ENCODE results near the gene ADCY5.

ADCY5 gene

GRCh38 chr3:123297627-123297899 is 151.3 kb downstream of the ADCY5 start:
- in situ Hi-C loops (cut with HindIII; ENCODE audit: low sequenced_read_pairs) = no loop called here
- TF ChIP-seq CTCF (IDR thresholded peaks at IDR 0.05; ENCODE audit: low read depth, low read length, missing control alignments) = no peak
- no peak overlapping the region for H3K4me3 ChIP-seq (ENCODE audit: low read depth, low read length)
- DNase-seq (ENCODE audit: low read depth) = no peak

- DNase-seq (ENCODE audit: low read depth) = no peak
- TF ChIP-seq CTCF (IDR thresholded peaks at IDR 0.05; ENCODE audit: low read depth, low read length, missing control alignments) = no peak
- H3K4me3 ChIP-seq (ENCODE audit: low read depth, low read length) = no peak overlapping the region
- in situ Hi-C loops (cut with HindIII; ENCODE audit: low sequenced_read_pairs) = no loop called here
Measured at GRCh38 chr3:123296836-123297626, 151.9 kb downstream of the ADCY5 start.

GRCh38 chr3:123296261-123296660 is 152.6 kb downstream of the ADCY5 start:
- in situ Hi-C loops (cut with HindIII; ENCODE audit: low sequenced_read_pairs) = no loop called here
- no peak for DNase-seq (ENCODE audit: low read depth)
- no peak for TF ChIP-seq CTCF (IDR thresholded peaks at IDR 0.05; ENCODE audit: low read depth, low read length, missing control alignments)
- H3K4me3 ChIP-seq (ENCODE audit: low read depth, low read length) = no peak overlapping the region

GRCh38 chr3:123295901-123296250 is 153.0 kb downstream of the ADCY5 start:
- DNase-seq (ENCODE audit: low read depth) = no peak
- no peak overlapping the region for H3K4me3 ChIP-seq (ENCODE audit: low read depth, low read length)
- in situ Hi-C loops (cut with HindIII; ENCODE audit: low sequenced_read_pairs) = no loop called here
- no peak for TF ChIP-seq CTCF (IDR thresholded peaks at IDR 0.05; ENCODE audit: low read depth, low read length, missing control alignments)

GRCh38 chr3:123295171-123295900 is 153.6 kb downstream of the ADCY5 start:
- DNase-seq (ENCODE audit: low read depth) = no peak
- H3K4me3 ChIP-seq (ENCODE audit: low read depth, low read length) = no peak overlapping the region
- TF ChIP-seq CTCF (IDR thresholded peaks at IDR 0.05; ENCODE audit: low read depth, low read length, missing control alignments) = no peak
- in situ Hi-C loops (cut with HindIII; ENCODE audit: low sequenced_read_pairs) = no loop called here

- no peak overlapping the region for H3K4me3 ChIP-seq (ENCODE audit: low read depth, low read length)
- no peak for TF ChIP-seq CTCF (IDR thresholded peaks at IDR 0.05; ENCODE audit: low read depth, low read length, missing control alignments)
- DNase-seq (ENCODE audit: low read depth) = no peak
- in situ Hi-C loops (cut with HindIII; ENCODE audit: low sequenced_read_pairs) = no loop called here
Measured at GRCh38 chr3:123294296-123294938, 154.5 kb downstream of the ADCY5 start.
